ACC112 (cell line): ENCODE measurements around the gene ZDHHC11B.
"Not testable (repeated sequence)": the region's sequence is repeated elsewhere in the genome, so short reads cannot be mapped to it uniquely, and the experiment has no call there.

ENCODE experiments used
- H2AFZ ChIP-seq: fragments of 200-600 bp; sonication (generic); one replicate; pipeline ENCODE4 v1.6.0; 2017; ENCODE audit warnings: antibody characterized with exemption, low read length; ENCODE audit not compliant: unreplicated experiment
- H3K27ac ChIP-seq: fragments of 200-600 bp; sonication (generic); 2 replicates; pipeline ENCODE4 v1.5.1; 2014; ENCODE audit warnings: low read depth, mild to moderate bottlenecking, antibody characterized with exemption, low read length, moderate library complexity
- H3K27me3 ChIP-seq: fragments of 200-600 bp; sonication (generic); 2 replicates; pipeline ENCODE4 v1.6.1; 2014; ENCODE audit warnings: mild to moderate bottlenecking, antibody characterized with exemption, low read length, moderate library complexity, mixed read lengths; ENCODE audit not compliant: insufficient read depth
- H3K36me3 ChIP-seq: fragments of 200-600 bp; sonication (generic); 2 replicates; pipeline ENCODE4 v1.6.1; 2016; ENCODE audit warnings: mild to moderate bottlenecking, antibody characterized with exemption, low read length, moderate library complexity, mixed read lengths; ENCODE audit not compliant: insufficient read depth
- H3K4me1 ChIP-seq: fragments of 200-600 bp; sonication (generic); one replicate; pipeline ENCODE4 v1.6.1; 2016; ENCODE audit warnings: low read length, mixed read lengths; ENCODE audit not compliant: insufficient read depth, unreplicated experiment, control insufficient read depth
- H3K4me3 ChIP-seq: fragments of 200-600 bp; sonication (generic); 2 replicates; pipeline ENCODE4 v1.5.1; 2014; ENCODE audit warnings: mild to moderate bottlenecking, low read depth, low read length
- H3K79me2 ChIP-seq: fragments of 200-600 bp; sonication (generic); one replicate; pipeline ENCODE4 v1.6.0; 2016; ENCODE audit warnings: low read length; ENCODE audit not compliant: control insufficient read depth, unreplicated experiment, insufficient read depth

Gene ZDHHC11B

DNA sequence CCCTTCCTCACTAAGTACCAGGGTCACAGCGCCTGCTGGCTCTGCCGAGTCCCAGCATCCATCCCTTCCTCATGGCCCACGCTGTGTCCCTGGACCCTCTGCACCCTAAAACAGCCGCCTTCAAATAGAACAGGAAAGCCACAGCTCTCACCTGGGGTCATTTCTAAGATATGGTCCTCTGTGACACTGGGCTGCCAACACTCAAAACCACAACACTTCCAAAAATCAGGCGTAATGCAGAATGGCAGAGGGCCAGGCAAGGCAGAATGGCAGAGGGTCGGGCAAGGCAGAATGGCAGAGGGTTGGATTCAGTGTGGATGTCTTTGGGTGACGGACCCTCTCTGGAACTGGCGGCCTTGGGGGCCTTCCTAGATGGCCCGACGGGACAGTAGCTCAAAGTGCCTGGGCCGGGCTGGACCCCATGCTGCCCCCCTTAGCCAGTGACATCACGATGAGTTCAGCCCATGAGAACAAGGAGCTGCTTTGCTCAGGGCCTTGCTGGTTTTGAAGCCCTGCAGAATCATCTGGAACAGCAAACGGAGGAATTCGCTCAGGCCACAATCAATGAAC lies 35.3 kb downstream of the ZDHHC11B start:
- no peak overlapping the region for H2AFZ ChIP-seq
- no peaks in the 10 kb centered on the region for H3K4me1 ChIP-seq
- no peaks in the 10 kb centered on the region for H3K27me3 ChIP-seq
- H3K27ac ChIP-seq, result no peak overlapping the region
- H3K36me3 ChIP-seq, result no peaks in the 10 kb centered on the region
- no peaks in the 10 kb centered on the region for H3K79me2 ChIP-seq
- no peak overlapping the region for H3K4me3 ChIP-seq

DNA sequence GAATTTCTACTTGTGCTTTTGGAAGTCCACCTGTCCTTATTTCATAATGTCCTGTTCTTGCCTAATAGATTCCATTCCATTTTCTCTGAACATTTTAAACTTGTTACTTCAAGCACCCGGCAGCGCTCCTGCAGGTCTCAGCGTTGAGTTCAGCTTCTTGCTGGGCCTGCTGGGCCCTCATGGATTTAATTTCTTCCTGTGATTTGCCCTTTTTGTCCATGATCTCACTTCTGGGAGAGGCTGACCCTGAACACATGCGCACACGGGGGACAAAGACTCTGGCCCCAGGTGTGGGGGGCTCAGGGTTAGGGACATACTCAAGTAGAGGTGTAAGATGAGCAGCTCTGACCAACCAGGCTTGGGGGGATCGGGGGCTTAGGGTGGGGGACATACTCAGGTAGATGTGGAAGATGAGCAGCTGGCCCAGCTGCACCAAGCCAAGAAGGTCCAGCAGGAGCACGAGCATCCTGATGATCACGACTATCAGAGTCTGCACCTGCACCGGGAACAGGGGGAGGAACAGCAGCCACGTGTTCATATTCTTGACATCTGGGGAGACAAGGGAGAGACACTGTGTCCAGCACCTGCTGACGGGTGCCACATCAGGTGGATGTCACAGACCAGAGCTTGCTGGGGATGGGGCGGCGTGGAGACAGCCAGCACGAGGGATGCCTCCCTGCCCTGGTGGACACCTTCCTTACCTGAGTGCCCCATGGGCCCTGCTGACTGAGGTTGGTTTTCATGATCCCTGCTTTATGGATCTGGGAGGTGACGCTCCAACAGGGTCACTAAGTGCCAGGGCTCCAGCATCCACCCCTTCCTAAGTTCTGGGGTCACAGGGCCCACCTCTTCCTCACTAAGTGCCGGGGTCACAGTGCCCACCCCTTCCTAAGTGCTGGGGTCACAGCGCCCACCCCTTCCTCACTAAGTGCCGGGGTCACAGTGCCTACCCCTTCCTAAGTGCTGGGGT lies 36.2 kb downstream of the ZDHHC11B start:
- not testable (repeated sequence) for H3K36me3 ChIP-seq, H3K79me2 ChIP-seq, H3K4me3 ChIP-seq, H3K4me1 ChIP-seq, H3K27ac ChIP-seq, H3K27me3 ChIP-seq, H2AFZ ChIP-seq

- not testable (repeated sequence) for H3K27ac ChIP-seq, H3K27me3 ChIP-seq
Observed at GRCh38 chr5:747303-747844, 37.2 kb downstream of the ZDHHC11B start.

DNA sequence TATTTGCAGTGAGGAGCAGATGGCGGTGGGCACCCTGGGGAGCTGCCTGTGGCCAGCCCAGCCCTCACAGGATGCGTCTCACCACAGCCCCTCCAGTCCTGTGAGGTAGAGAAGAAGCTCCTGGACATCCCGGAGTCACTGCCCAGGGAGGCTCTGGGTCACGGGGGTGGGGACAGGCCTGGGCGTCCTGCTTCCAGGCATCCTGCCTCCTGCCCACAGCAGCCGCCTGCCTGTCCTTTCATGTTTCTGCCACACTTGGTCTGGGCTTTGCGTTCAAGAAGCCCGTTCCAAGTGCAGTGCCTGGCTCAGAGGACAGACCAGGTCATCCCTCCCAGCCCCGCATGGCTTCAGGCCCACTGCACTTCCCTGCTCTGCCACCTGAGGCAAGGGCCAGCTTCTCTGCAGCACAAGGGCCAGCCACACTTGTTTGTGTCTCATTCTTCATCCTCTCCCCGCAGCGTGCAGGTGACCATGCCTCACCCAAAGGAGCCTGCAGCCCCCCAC lies 38.2 kb downstream of the ZDHHC11B start:
- no peaks in the 10 kb centered on the region for H3K4me1 ChIP-seq
- no peak overlapping the region for H2AFZ ChIP-seq
- H3K27ac ChIP-seq, result no peak overlapping the region
- no peaks in the 10 kb centered on the region for H3K36me3 ChIP-seq
- H3K79me2 ChIP-seq, result no peaks in the 10 kb centered on the region
- no peaks in the 10 kb centered on the region for H3K27me3 ChIP-seq
- H3K4me3 ChIP-seq, result no peak overlapping the region

More at GRCh38 chr5:747303-747844, 37.2 kb downstream of the ZDHHC11B start:
- H3K4me1 ChIP-seq, H3K36me3 ChIP-seq, H3K79me2 ChIP-seq, H3K4me3 ChIP-seq, H2AFZ ChIP-seq: not testable (repeated sequence)

DNA sequence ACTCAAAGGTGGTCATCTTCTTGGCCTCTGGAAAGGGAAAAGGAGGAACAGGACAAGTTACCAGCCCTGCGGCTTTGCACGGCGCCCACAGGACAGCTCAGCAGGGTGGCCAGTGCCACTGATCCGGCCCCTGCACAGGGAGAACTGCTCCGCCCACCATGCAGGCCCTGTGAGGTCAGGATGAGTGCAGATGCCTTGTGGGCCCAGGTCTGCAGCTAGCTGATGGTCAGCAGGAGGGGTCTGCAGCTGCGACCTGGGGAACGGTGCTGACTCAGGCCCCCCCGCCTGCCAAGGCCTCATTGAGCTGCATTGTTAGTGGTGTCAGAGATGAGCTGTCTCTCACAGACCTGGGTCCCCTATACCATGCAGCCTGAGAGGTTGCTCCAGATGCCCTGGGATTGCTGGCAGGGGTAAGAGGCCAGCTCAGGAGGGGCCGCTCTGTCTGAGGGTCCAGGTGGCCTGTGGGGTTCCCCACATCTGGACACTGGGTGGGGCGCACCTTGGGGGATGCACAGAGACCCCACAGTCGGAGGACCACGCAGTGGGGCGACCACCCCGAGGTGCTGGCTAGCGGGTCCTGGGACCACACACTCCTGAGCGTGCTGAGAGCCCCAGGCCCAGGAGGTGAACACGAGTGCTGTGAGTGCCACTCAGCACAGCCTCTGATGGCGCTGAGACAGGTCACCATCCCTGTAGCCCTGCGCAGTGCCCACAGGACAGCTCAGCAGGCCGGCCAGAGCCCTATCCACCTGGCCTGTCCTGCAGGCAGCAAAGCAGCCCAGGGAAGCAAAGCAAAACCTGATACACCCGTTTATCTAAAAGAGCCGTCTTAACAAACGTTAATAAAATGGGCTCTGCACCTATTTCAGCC lies 39.0 kb downstream of the ZDHHC11B start:
- H3K79me2 ChIP-seq, H3K4me1 ChIP-seq, H2AFZ ChIP-seq, H3K27me3 ChIP-seq, H3K27ac ChIP-seq, H3K36me3 ChIP-seq, H3K4me3 ChIP-seq: not testable (repeated sequence)

GRCh38 chr5:743696-744404 lies 40.7 kb downstream of the ZDHHC11B start:
- H3K79me2 ChIP-seq, H2AFZ ChIP-seq, H3K27me3 ChIP-seq, H3K4me3 ChIP-seq, H3K36me3 ChIP-seq, H3K4me1 ChIP-seq, H3K27ac ChIP-seq: not testable (repeated sequence)

DNA sequence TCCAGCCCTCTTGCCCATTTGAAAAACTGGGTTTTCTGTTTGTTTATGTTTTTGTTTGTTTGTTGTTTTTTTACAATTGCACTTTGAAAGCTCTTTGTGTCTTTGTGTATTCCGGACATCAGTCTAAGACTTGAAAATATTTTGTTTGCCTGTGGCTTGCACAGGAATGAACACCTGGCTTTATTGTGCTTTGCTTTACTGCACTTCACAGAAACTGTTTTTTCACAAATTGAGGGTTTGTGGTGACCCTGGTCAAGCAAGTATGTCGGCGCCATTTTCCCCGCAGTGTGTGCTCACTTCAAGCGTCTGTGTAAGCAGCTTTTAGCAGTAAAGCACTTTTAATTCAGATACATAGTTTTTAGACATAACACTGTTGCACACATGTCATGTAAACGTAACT lies 42.3 kb downstream of the ZDHHC11B start:
- not testable (repeated sequence) for H3K36me3 ChIP-seq, H3K27ac ChIP-seq, H3K4me3 ChIP-seq, H3K79me2 ChIP-seq, H3K27me3 ChIP-seq, H3K4me1 ChIP-seq, H2AFZ ChIP-seq

- peaks cover 16% of the 10 kb centered on the region for H3K27me3 ChIP-seq
- not testable (repeated sequence) for H3K27ac ChIP-seq, H2AFZ ChIP-seq, H3K36me3 ChIP-seq, H3K4me1 ChIP-seq, H3K79me2 ChIP-seq, H3K4me3 ChIP-seq
Observed at GRCh38 chr5:734145-734544, 50.4 kb downstream of the ZDHHC11B start.

GRCh38 chr5:732754-733454 lies 51.6 kb downstream of the ZDHHC11B start:
- not testable (repeated sequence) for H3K4me1 ChIP-seq, H3K79me2 ChIP-seq, H2AFZ ChIP-seq, H3K4me3 ChIP-seq, H3K27ac ChIP-seq, H3K36me3 ChIP-seq
- peaks cover 16% of the 10 kb centered on the region for H3K27me3 ChIP-seq
